Central memory CD8-positive, alpha-beta T cell (primary cell): ENCODE results near the gene DAPK1.

ENCODE experiments used
- ATAC-seq: fragments of 150-1000 bp; cut with Tn5 transposase; replicated peaks from 2 replicates; pipeline ENCODE4 v1.10.0; 2022; ENCODE audit warnings: mild to moderate bottlenecking, moderate FRiP score, moderate number of reproducible peaks; ENCODE audit not compliant: poor library complexity, severe bottlenecking; ENCODE audit errors: extremely low read depth
- DNase-seq, 2 donors: peaks; one replicate each; pipeline ENCODE4 v3.0.0; 2021; ENCODE audit warnings: low spot score in 2 of 2
- H3K27ac Mint-ChIP-seq: one replicate; pipeline ENCODE4 v1.8.0; 2022; ENCODE audit warnings: low read depth, mild to moderate bottlenecking, moderate library complexity, mixed read lengths
- H3K27me3 Mint-ChIP-seq: one replicate; pipeline ENCODE4 v1.8.0; 2022; ENCODE audit warnings: mixed read lengths
- H3K36me3 Mint-ChIP-seq: one replicate; pipeline ENCODE4 v1.8.0; 2022; ENCODE audit warnings: mild to moderate bottlenecking, moderate library complexity, mixed read lengths; ENCODE audit not compliant: insufficient read depth
- H3K4me1 Mint-ChIP-seq: one replicate; pipeline ENCODE4 v1.8.0; 2022; ENCODE audit warnings: mixed read lengths
- H3K4me3 Mint-ChIP-seq: one replicate; pipeline ENCODE4 v1.8.0; 2022; ENCODE audit warnings: mild to moderate bottlenecking, moderate library complexity, mixed read lengths
- H3K9me3 Mint-ChIP-seq: one replicate; pipeline ENCODE4 v1.8.0; 2022; ENCODE audit warnings: mixed read lengths

DAPK1 gene

DNA sequence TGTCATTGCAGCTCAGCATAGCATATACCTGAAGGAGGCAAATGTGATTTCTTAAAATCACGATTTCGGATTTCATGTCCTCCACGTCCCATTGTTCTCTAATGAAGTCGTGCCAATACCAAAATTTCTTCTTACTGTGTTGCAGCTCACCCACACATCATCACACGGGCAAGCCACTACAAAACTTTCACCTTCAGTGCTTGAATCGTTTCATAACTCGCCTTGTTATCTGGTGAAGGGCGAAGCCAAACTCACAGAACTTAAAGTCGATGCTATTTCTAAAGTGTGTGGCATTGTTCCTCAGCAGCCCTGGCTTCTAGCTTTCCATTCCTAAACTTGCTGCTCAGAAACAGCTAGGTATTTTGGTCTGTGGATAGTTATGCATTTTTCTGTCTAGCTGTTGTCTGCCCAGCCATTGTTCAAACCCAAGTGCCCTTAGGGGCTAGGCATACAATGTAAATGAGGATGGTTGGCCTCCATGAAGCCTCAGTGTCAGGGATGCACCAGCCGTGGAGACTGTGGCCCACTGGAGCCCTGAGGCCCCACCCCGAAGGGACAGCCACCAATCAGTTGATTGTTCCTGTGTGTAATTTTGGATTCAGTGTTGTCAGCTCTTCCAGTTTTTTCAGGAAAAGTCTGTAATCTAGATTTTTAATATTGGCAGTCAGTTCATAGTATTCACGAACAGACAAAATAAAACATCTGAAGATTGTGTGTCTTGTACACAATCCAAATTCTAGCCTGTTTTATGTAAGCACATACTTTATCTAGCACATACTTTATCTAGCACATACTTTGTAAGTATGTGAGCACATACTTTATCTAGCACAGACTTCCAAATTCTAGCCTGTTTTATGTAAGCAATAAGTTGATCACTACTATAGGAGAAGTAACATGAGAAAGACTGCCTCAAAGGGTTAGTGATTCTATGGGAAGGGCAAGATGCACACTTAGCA, 112.8 kb downstream of the DAPK1 start:
- Mint-ChIP-seq H3K4me1 (no peaks in the 10 kb centered on the region), H3K27ac (no peak overlapping the region), H3K36me3 (peaks cover 3% of the 10 kb centered on the region), H3K4me3 (no peak overlapping the region), H3K9me3 (no peaks in the 10 kb centered on the region), H3K27me3 (peaks cover 59% of the 10 kb centered on the region)
- ATAC-seq, result no peak
- no peak for DNase-seq

DNA sequence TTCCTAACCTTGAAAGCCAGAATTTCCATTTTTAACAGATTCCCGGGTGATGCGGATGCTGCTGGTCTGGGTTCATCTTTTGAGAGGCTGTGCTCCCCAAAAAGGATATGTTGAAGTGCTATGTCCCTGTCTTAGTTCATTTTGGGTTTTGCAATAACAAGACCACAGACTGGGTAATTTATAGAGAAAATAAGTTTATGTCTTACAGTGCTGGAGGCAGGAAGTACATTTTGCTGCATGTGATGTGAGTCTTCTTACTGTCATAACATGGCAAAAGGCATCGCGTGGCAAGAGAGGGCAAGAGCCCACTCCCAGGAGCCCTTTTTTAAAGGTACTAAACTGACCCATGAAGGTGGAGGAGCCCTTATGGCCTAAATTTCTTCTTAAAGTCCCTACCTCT, 114.1 kb downstream of the DAPK1 start:
- Mint-ChIP-seq H3K27me3 (peaks cover 50% of the 10 kb centered on the region), H3K4me3 (no peak overlapping the region), H3K27ac (no peak overlapping the region), H3K4me1 (no peaks in the 10 kb centered on the region), H3K36me3 (peaks cover 3% of the 10 kb centered on the region), H3K9me3 (no peaks in the 10 kb centered on the region)
- ATAC-seq (no peak), DNase-seq (no peak)

DNA sequence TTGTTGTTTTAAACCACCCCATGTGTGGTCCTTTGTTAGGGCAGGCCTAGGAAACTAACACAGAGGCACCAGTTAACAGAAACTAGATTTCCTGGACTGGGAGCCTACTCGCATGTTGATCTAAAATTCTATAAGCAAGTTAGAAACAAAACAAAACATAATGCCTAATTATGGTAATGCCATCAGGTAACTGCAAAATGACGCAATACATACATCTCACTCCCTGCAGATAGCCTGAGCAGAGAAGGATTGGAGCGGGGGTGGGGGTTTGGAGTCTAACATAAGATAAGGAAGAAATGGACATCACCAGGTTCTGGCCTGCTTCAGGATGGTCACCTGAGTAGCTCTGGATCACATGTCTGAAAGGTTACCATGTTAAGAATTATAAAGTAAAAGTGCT, 114.9 kb downstream of the DAPK1 start:
- no peak overlapping the region for H3K4me3 Mint-ChIP-seq
- ATAC-seq (no peak), DNase-seq (no peak)
- peaks cover 3% of the 10 kb centered on the region for H3K36me3 Mint-ChIP-seq
- H3K9me3 Mint-ChIP-seq, result no peaks in the 10 kb centered on the region
- no peaks in the 10 kb centered on the region for H3K4me1 Mint-ChIP-seq
- peaks cover 47% of the 10 kb centered on the region for H3K27me3 Mint-ChIP-seq
- H3K27ac Mint-ChIP-seq, result no peak overlapping the region

DNA sequence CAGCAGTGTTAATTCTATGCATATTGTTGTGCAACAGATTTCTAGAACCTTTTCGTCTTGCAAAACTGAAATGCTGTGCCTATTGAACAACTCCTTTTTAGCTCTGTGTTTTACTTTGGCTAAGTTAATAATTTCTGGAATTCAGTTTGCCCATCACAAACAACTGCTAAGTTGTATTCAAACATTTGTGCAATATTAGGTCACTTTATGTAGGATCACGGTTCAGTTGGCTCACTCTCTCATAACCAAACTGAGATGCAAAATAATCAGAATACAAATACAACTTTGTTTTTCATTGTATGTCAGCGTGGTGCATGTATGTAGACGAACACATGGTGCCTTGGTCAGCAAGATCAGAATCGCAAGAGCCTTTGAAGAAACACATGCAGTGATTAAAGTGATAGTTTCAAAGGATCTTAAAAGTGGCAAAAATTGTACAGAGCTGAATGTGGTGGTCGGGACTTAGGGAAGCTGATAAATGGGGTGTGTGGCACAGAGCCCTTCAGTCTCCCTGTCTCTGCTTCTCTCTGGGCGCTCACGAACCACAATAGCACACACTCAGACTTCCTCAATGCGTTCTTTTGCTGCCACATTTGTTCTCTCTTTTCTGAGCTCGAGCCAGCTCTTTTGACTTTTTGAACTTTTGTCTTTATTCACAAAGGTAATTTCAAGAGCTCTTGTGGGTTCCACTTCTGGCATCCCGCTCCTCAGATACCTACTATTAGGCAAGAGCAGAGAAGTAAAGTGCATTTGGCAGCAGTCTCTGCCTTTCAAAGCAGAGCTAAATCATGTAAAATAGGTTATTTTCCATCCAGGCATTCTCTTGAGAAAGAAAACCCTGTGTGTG, 115.8 kb downstream of the DAPK1 start:
- peaks cover 51% of the 10 kb centered on the region for H3K27me3 Mint-ChIP-seq
- H3K4me1 Mint-ChIP-seq, result no peaks in the 10 kb centered on the region
- H3K36me3 Mint-ChIP-seq, result peaks cover 3% of the 10 kb centered on the region
- H3K27ac Mint-ChIP-seq, result no peak overlapping the region
- peaks cover 5% of the 10 kb centered on the region for H3K9me3 Mint-ChIP-seq
- DNase-seq (no peak), ATAC-seq (no peak)
- no peak overlapping the region for H3K4me3 Mint-ChIP-seq

DNA sequence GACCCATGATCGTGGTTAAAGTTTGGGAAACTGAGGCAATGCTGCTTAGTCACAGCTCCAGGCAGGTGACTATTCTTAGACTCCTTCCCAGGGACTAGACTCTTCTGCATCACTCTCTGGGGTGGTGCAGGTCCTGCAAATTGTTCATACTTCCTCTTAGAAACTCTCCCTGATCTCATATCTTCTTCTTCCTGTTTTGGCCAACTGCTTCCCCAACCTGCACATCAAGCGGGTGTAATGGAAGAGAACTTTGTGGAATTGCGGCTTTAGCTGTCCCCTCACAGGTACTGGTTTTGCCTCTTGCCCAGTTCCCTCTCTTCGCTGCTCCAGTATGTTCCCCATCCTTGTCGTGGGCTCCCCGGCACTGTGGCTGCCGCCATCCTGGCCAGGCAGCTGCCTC, 116.7 kb downstream of the DAPK1 start:
- H3K4me1 Mint-ChIP-seq, result no peaks in the 10 kb centered on the region
- ATAC-seq (no peak), DNase-seq (no peak)
- H3K4me3 Mint-ChIP-seq, result no peak overlapping the region
- peaks cover 58% of the 10 kb centered on the region for H3K27me3 Mint-ChIP-seq
- peaks cover 5% of the 10 kb centered on the region for H3K36me3 Mint-ChIP-seq
- no peak overlapping the region for H3K27ac Mint-ChIP-seq
- peaks cover 5% of the 10 kb centered on the region for H3K9me3 Mint-ChIP-seq

DNA sequence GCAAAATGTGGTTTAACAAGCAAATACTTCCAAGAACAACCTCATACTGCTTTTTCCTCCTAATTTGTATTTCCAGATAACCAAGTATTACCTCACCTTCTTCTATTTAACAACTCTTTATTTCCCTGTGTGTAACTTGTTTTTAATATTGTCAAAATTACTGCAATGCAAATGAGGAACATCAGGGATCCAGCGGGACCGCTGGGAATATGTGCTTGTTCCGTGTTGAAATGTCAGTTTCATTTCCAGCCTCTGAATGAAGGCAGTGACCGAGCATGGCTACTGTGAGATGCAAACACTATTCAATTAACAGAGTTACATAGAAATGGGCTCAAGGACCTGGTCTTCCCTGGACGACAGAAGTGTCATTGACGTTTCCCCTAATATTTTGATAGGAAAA, 117.5 kb downstream of the DAPK1 start:
- H3K9me3 Mint-ChIP-seq, result peaks cover 5% of the 10 kb centered on the region
- peaks cover 5% of the 10 kb centered on the region for H3K36me3 Mint-ChIP-seq
- H3K4me3 Mint-ChIP-seq, result no peak overlapping the region
- no peak overlapping the region for H3K27ac Mint-ChIP-seq
- H3K4me1 Mint-ChIP-seq, result no peaks in the 10 kb centered on the region
- DNase-seq (no peak), ATAC-seq (no peak)
- peaks cover 54% of the 10 kb centered on the region for H3K27me3 Mint-ChIP-seq

DNA sequence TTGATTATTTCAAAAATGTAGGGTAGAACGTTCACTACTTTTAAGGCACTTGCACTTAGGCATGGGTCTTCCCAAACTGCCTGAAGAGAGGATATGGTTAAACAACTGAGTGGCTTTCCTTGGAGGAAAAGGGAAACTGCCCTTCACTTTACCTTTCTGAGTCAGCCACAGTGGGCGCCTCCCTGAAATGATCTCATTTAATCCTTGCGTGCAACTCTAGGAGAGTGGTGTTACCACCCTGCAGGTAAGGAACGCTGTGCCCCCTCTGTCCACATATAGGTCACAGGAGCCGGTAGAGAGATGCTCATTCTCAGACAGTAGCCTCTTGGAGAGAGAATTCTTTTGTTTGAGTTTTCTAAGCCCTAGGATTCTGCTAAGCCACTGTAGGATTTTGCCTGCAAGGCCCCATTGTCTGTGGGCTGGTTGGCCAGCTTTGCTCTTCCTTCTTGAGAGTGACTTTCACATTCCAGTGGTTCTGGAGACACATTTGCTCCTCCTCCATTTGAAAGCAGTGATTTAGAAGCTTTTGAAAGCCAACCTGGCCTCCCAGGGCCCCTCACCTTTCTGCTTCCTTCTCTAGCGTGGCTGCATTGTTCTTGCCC, 118.0 kb downstream of the DAPK1 start:
- Mint-ChIP-seq H3K9me3 (peaks cover 5% of the 10 kb centered on the region), H3K27ac (no peak overlapping the region), H3K4me3 (no peak overlapping the region), H3K27me3 (peaks cover 50% of the 10 kb centered on the region), H3K36me3 (peaks cover 5% of the 10 kb centered on the region), H3K4me1 (no peaks in the 10 kb centered on the region)
- ATAC-seq (no peak), DNase-seq (no peak)

DNA sequence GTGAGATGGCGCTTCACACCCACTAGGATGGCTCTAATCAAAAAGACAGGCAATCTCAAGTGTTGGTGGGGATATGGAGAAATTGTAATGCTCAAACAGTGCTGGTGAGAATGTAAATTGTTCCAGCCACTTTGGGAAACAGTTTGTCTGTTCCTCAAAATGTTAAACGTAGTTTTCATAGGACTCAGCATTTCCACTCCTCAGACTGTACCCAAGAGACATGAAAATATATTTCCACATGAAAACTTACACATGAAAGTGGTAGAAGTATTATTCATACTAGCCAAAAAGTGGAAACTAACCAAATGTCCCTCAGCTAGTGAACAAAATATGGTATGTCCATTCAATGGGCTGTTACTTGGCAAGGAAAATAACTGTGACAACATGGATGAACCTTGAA, 120.6 kb downstream of the DAPK1 start:
- DNase-seq (no peak), ATAC-seq (no peak)
- Mint-ChIP-seq H3K36me3 (peaks cover 5% of the 10 kb centered on the region), H3K27me3 (peaks cover 51% of the 10 kb centered on the region), H3K4me3 (no peak overlapping the region), H3K4me1 (no peaks in the 10 kb centered on the region), H3K9me3 (peaks cover 5% of the 10 kb centered on the region), H3K27ac (no peak overlapping the region)

DNA sequence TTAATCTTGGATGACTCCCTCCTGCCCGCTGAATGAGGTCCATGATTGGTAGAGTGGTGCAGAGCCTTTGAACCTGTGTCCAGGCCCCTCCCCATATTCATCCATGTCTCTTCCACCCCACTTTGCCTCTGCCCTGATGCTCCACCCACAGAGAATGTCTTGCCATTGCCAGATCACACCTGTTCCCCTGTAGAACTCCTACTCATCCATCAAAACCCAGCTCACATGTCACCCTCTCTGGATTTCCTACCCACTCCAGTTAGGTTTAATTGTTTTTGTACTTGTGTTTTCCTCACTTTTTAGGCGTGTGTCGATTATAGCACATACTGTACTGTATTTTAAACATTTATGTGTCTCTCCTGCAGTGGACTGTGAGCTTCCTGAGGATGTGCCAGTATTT, 121.3 kb downstream of the DAPK1 start:
- Mint-ChIP-seq H3K4me1 (no peaks in the 10 kb centered on the region), H3K27ac (no peak overlapping the region), H3K36me3 (peaks cover 5% of the 10 kb centered on the region), H3K4me3 (no peak overlapping the region), H3K27me3 (peaks cover 48% of the 10 kb centered on the region), H3K9me3 (peaks cover 5% of the 10 kb centered on the region)
- ATAC-seq (no peak), DNase-seq (no peak)

DNA sequence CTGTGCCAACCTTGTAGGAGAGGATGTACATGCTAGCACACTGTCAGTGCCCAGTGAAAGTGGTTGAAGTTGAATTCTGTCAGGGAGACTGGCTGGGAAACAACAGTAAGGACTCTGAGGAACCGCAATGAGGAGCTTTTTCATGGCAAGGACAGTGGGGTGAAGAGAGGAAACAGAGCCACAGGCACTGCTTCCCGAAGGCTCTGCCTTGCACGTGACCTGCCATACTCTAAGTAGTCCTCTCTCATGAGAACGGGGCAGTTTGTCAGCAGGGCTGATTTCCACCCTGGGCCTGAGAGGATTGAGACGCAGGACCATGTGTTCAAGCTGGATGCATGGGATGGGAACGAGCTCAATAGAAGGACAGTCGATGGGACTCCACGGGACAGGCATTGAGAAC, 121.7 kb downstream of the DAPK1 start:
- no peak overlapping the region for H3K27ac Mint-ChIP-seq
- no peak overlapping the region for H3K4me3 Mint-ChIP-seq
- H3K9me3 Mint-ChIP-seq, result peaks cover 5% of the 10 kb centered on the region
- H3K27me3 Mint-ChIP-seq, result peaks cover 45% of the 10 kb centered on the region
- no peak for DNase-seq
- H3K36me3 Mint-ChIP-seq, result peaks cover 2% of the 10 kb centered on the region
- no peak for ATAC-seq
- no peaks in the 10 kb centered on the region for H3K4me1 Mint-ChIP-seq

DNA sequence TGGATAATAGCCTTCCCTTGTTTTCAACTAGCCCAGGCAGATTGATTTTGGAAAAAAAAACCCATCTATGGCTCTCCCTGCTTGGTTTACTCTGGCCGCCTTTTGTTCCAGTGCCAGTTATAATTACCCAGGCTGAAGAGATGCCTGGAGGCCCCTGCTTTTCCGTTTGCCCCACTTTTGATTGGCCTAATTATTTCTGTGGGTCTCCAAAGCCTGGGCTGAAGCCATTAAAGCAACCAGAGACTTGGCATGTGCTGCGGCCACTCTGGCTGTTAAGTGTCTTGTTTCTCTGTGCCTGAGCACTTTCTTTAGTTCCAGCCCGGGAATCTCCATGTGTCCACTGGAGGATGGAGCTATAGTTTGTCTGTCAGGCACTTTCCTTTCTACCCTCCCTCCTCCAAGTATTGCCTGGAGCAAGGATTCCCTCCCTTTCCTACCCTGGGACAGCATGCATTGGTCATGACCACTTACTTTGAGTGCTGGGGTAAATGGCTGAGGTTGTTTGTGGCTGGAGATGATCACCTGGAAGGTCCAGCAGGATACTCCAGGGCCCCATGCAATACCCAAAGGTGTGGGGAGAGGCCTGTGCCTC, 123.2 kb downstream of the DAPK1 start:
- ATAC-seq, result no peak
- H3K27me3 Mint-ChIP-seq, result peaks cover 39% of the 10 kb centered on the region
- peaks cover 5% of the 10 kb centered on the region for H3K9me3 Mint-ChIP-seq

DNA sequence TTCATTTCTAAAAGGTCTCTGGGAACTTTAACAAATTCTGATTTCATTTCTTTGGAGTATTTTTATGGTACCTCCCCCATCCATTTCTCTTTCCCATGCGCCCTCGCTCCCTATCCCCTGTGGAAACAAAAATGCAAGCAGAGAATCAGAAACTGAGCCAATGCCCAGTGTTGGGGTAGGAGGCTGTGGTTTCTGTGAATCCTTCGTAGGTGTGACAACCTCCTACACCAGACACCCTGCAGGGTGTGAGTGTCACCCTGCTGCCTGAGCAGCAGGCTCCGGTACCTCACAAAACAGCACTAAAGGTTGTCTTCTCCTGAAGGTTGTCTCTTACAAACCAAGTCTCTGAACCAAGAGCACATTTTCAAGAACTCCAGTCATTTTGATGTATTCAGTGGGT, 124.4 kb downstream of the DAPK1 start:
- H3K9me3 Mint-ChIP-seq, result peaks cover 5% of the 10 kb centered on the region
- peaks cover 39% of the 10 kb centered on the region for H3K27me3 Mint-ChIP-seq
- ATAC-seq (no peak), DNase-seq (no peak)
- H3K4me3 Mint-ChIP-seq, result no peak overlapping the region
- H3K27ac Mint-ChIP-seq, result no peak overlapping the region
- peaks cover 3% of the 10 kb centered on the region for H3K36me3 Mint-ChIP-seq
- H3K4me1 Mint-ChIP-seq, result no peaks in the 10 kb centered on the region

More for the DNA sequence above, 123.2 kb downstream of the DAPK1 start:
- Mint-ChIP-seq H3K4me1 (no peaks in the 10 kb centered on the region), H3K36me3 (peaks cover 3% of the 10 kb centered on the region), H3K4me3 (no peak overlapping the region), H3K27ac (no peak overlapping the region)
- no peak for DNase-seq
